Mucosa of stomach (tissue), 1 donor: Measurements from ENCODE around the gene NPM3.

Source experiments
- H3K27me3 ChIP-seq: one replicate; pipeline ENCODE4 v1.7.0; 2013; ENCODE audit warnings: mild to moderate bottlenecking, low read length; ENCODE audit not compliant: control insufficient read depth, insufficient read depth
- H3K36me3 ChIP-seq: one replicate; pipeline ENCODE4 v1.7.0; 2013; ENCODE audit warnings: low read length; ENCODE audit not compliant: control insufficient read depth, insufficient read depth
- H3K4me1 ChIP-seq: one replicate; pipeline ENCODE4 v1.7.0; 2013; ENCODE audit warnings: mild to moderate bottlenecking, low read length; ENCODE audit not compliant: control insufficient read depth, insufficient read depth
- H3K4me3 ChIP-seq: one replicate; pipeline ENCODE4 v1.7.0; 2013; ENCODE audit warnings: low read length
- H3K9ac ChIP-seq: one replicate; pipeline ENCODE4 v1.7.0; 2013; ENCODE audit warnings: mild to moderate bottlenecking, low read length, moderate library complexity
- H3K9me3 ChIP-seq: one replicate; pipeline ENCODE4 v1.7.0; 2013; ENCODE audit warnings: mild to moderate bottlenecking, low read length, moderate library complexity; ENCODE audit not compliant: control insufficient read depth
- donor health status: Pancreatic carcinoma.

Gene NPM3

GRCh38 chr10:101770331-101771215 lies 12.7 kb downstream of the NPM3 start:
- H3K27me3 ChIP-seq, result peaks cover 90% of the 10 kb centered on the region
- H3K4me1 ChIP-seq, result peaks cover 8% of the 10 kb centered on the region
- H3K9me3 ChIP-seq, result no peaks in the 10 kb centered on the region
- H3K4me3 ChIP-seq, result no peak overlapping the region
- H3K36me3 ChIP-seq, result no peaks in the 10 kb centered on the region
- no peak overlapping the region for H3K9ac ChIP-seq

GRCh38 chr10:101769541-101770180 lies 13.6 kb downstream of the NPM3 start:
- H3K27me3 ChIP-seq, result peaks cover 81% of the 10 kb centered on the region

GRCh38 chr10:101768791-101769170 lies 14.5 kb downstream of the NPM3 start:
- Histone ChIP-seq H3K27me3 (peaks cover 73% of the 10 kb centered on the region), H3K36me3 (no peaks in the 10 kb centered on the region), H3K4me1 (no peaks in the 10 kb centered on the region), H3K9ac (no peak overlapping the region), H3K9me3 (no peaks in the 10 kb centered on the region), H3K4me3 (no peak overlapping the region)

More at GRCh38 chr10:101769541-101770180, 13.6 kb downstream of the NPM3 start:
- Histone ChIP-seq H3K4me3 (no peak overlapping the region), H3K9me3 (no peaks in the 10 kb centered on the region), H3K9ac (no peak overlapping the region), H3K4me1 (peaks cover under 1% of the 10 kb centered on the region), H3K36me3 (no peaks in the 10 kb centered on the region)

GRCh38 chr10:101767966-101768790 lies 15.1 kb downstream of the NPM3 start:
- H3K4me3 ChIP-seq, result no peak overlapping the region
- peaks cover 73% of the 10 kb centered on the region for H3K27me3 ChIP-seq
- H3K36me3 ChIP-seq, result no peaks in the 10 kb centered on the region
- no peaks in the 10 kb centered on the region for H3K4me1 ChIP-seq
- no peak overlapping the region for H3K9ac ChIP-seq
- no peaks in the 10 kb centered on the region for H3K9me3 ChIP-seq

- Histone ChIP-seq H3K9me3 (no peaks in the 10 kb centered on the region), H3K27me3 (peaks cover 73% of the 10 kb centered on the region)
Observed at GRCh38 chr10:101767600-101767945, 15.7 kb downstream of the NPM3 start.

GRCh38 chr10:101766753-101767599 lies 16.3 kb downstream of the NPM3 start:
- H3K4me1 ChIP-seq, result no peaks in the 10 kb centered on the region
- H3K9ac ChIP-seq, result no peak overlapping the region
- H3K4me3 ChIP-seq, result no peak overlapping the region
- no peaks in the 10 kb centered on the region for H3K36me3 ChIP-seq
- no peaks in the 10 kb centered on the region for H3K9me3 ChIP-seq
- peaks cover 67% of the 10 kb centered on the region for H3K27me3 ChIP-seq

More at GRCh38 chr10:101767600-101767945, 15.7 kb downstream of the NPM3 start:
- H3K4me1 ChIP-seq, result no peaks in the 10 kb centered on the region
- H3K9ac ChIP-seq, result no peak overlapping the region
- H3K4me3 ChIP-seq, result no peak overlapping the region
- no peaks in the 10 kb centered on the region for H3K36me3 ChIP-seq

GRCh38 chr10:101766306-101766705 lies 16.9 kb downstream of the NPM3 start:
- H3K4me3 ChIP-seq, result no peak overlapping the region
- H3K36me3 ChIP-seq, result no peaks in the 10 kb centered on the region
- no peak overlapping the region for H3K9ac ChIP-seq
- H3K27me3 ChIP-seq, result peaks cover 60% of the 10 kb centered on the region
- H3K9me3 ChIP-seq, result no peaks in the 10 kb centered on the region
- H3K4me1 ChIP-seq, result no peaks in the 10 kb centered on the region

GRCh38 chr10:101763141-101763846 lies 20.0 kb downstream of the NPM3 start:
- Histone ChIP-seq H3K36me3 (no peaks in the 10 kb centered on the region), H3K9ac (no peak overlapping the region), H3K27me3 (peaks cover 37% of the 10 kb centered on the region), H3K4me1 (no peaks in the 10 kb centered on the region), H3K4me3 (no peak overlapping the region), H3K9me3 (no peaks in the 10 kb centered on the region)

GRCh38 chr10:101762736-101763135 lies 20.5 kb downstream of the NPM3 start:
- H3K4me3 ChIP-seq, result no peak overlapping the region
- no peaks in the 10 kb centered on the region for H3K36me3 ChIP-seq

GRCh38 chr10:101761226-101761625 lies 22.0 kb downstream of the NPM3 start:
- peaks cover 18% of the 10 kb centered on the region for H3K27me3 ChIP-seq
- no peak overlapping the region for H3K4me3 ChIP-seq
- no peaks in the 10 kb centered on the region for H3K4me1 ChIP-seq
- H3K36me3 ChIP-seq, result no peaks in the 10 kb centered on the region
- no peaks in the 10 kb centered on the region for H3K9me3 ChIP-seq
- no peak overlapping the region for H3K9ac ChIP-seq

More at GRCh38 chr10:101762736-101763135, 20.5 kb downstream of the NPM3 start:
- H3K9ac ChIP-seq, result no peak overlapping the region
- H3K27me3 ChIP-seq, result peaks cover 31% of the 10 kb centered on the region
- H3K9me3 ChIP-seq, result no peaks in the 10 kb centered on the region
- no peaks in the 10 kb centered on the region for H3K4me1 ChIP-seq

GRCh38 chr10:101760510-101760909 lies 22.7 kb downstream of the NPM3 start:
- no peaks in the 10 kb centered on the region for H3K36me3 ChIP-seq
- H3K9ac ChIP-seq, result no peak overlapping the region
- no peaks in the 10 kb centered on the region for H3K9me3 ChIP-seq
- H3K4me3 ChIP-seq, result no peak overlapping the region
- no peaks in the 10 kb centered on the region for H3K4me1 ChIP-seq
- H3K27me3 ChIP-seq, result peaks cover 16% of the 10 kb centered on the region
